ENCODE measurements around the gene STAB2.
"Not testable (repeated sequence)": the region's sequence is repeated elsewhere in the genome, so short reads cannot be mapped to it uniquely, and the experiment has no call there.

The STAB2 gene

GRCh38 chr12:103589517-103589916, 2.4 kb downstream of the STAB2 start:
- DNase-seq: no peak

- DNase-seq: no peak
These were observed 3.2 kb downstream of the STAB2 start for GRCh38 chr12:103590271-103590670.

- DNase-seq: no peak
These were observed 9.9 kb downstream of the STAB2 start for GRCh38 chr12:103596981-103597380.

GRCh38 chr12:103599274-103599673, 12.2 kb downstream of the STAB2 start:
- DNase-seq: no peak

GRCh38 chr12:103600967-103601728, 14.1 kb downstream of the STAB2 start:
- DNase-seq: no peak

GRCh38 chr12:103620395-103620794, 33.3 kb downstream of the STAB2 start:
- DNase-seq: no peak

- DNase-seq: no peak
These were observed 36.6 kb downstream of the STAB2 start for GRCh38 chr12:103623716-103624115.

GRCh38 chr12:103626498-103626897, 39.4 kb downstream of the STAB2 start:
- DNase-seq: no peak

- no peak for DNase-seq
These were observed 40.2 kb downstream of the STAB2 start for GRCh38 chr12:103627189-103627855.

GRCh38 chr12:103632554-103633216, 45.6 kb downstream of the STAB2 start:
- DNase-seq: no peak

GRCh38 chr12:103634732-103635131, 47.7 kb downstream of the STAB2 start:
- DNase-seq: no peak

- DNase-seq: no peak
These were observed 48.3 kb downstream of the STAB2 start for GRCh38 chr12:103635419-103635818.

- no peak for DNase-seq
These were observed 49.9 kb downstream of the STAB2 start for GRCh38 chr12:103637021-103637420.

GRCh38 chr12:103637429-103637828, 50.4 kb downstream of the STAB2 start:
- no peak for DNase-seq

- DNase-seq: no peak
These were observed 52.9 kb downstream of the STAB2 start for GRCh38 chr12:103639983-103640382.

- DNase-seq: no peak
These were observed 53.3 kb downstream of the STAB2 start for GRCh38 chr12:103640410-103640809.

GRCh38 chr12:103640831-103641230, 53.8 kb downstream of the STAB2 start:
- DNase-seq: no peak

GRCh38 chr12:103642240-103642864, 55.3 kb downstream of the STAB2 start:
- no peak for DNase-seq

- no peak for DNase-seq
These were observed 58.1 kb downstream of the STAB2 start for GRCh38 chr12:103645202-103645601.

GRCh38 chr12:103647267-103647666, 60.2 kb downstream of the STAB2 start:
- DNase-seq: no peak

- DNase-seq: no peak
These were observed 65.7 kb downstream of the STAB2 start for GRCh38 chr12:103652808-103653207.

- not testable (repeated sequence) for DNase-seq
These were observed 66.6 kb downstream of the STAB2 start for GRCh38 chr12:103653568-103654173.

- DNase-seq: no peak
These were observed 67.7 kb downstream of the STAB2 start for GRCh38 chr12:103654816-103655215.
